Calu3 (cell line): ENCODE data around the gene ZC3H18. TPM values are rescaled to one million over a fixed set of nuclear protein-coding genes. Genes with fewer than 3 reads are reported as not detected.

Experiments
- BruUV-seq: library from RNA; stranded (reverse); fragments of 400-500 nt; replicated peaks from 2 replicates; lab custom pipeline; 2021; lab: Mats Ljungman, UMichigan
- CTCF ChIA-PET: fragments of 300-600 bp; sonication (Branson Sonifier 250); formaldehyde crosslinking; loops from one replicate; lab custom pipeline; 2022; ENCODE audit warnings: antibody characterized with exemption; lab: Charles Lee
- DNase-seq: peaks from one replicate; pipeline ENCODE4 v3.0.0; 2022
- H3K27ac Mint-ChIP-seq: one replicate; pipeline ENCODE4 v1.8.0; 2022; ENCODE audit warnings: mixed read lengths; ENCODE audit not compliant: unreplicated experiment
- H3K27me3 Mint-ChIP-seq: one replicate; pipeline ENCODE4 v1.8.0; 2022; ENCODE audit warnings: mixed read lengths; ENCODE audit not compliant: unreplicated experiment
- H3K36me3 Mint-ChIP-seq: one replicate; pipeline ENCODE4 v1.8.0; 2022; ENCODE audit warnings: mild to moderate bottlenecking, moderate library complexity, mixed read lengths; ENCODE audit not compliant: insufficient read depth, unreplicated experiment
- H3K4me1 Mint-ChIP-seq: one replicate; pipeline ENCODE4 v1.8.0; 2022; ENCODE audit warnings: mild to moderate bottlenecking, low read depth, mixed read lengths; ENCODE audit not compliant: unreplicated experiment
- H3K4me3 Mint-ChIP-seq: one replicate; pipeline ENCODE4 v1.8.0; 2022; ENCODE audit warnings: mild to moderate bottlenecking, low read depth, moderate library complexity, mixed read lengths; ENCODE audit not compliant: unreplicated experiment
- H3K9me3 Mint-ChIP-seq: one replicate; pipeline ENCODE4 v1.8.0; 2022; ENCODE audit warnings: low read depth, mixed read lengths; ENCODE audit not compliant: unreplicated experiment
- CTCF ChIP-seq: fragments of 200-600 bp; IDR thresholded peaks from one replicate; pipeline ENCODE4 v1.8.0; 2022; ENCODE audit warnings: antibody characterized with exemption; ENCODE audit not compliant: unreplicated experiment
- intact Hi-C: fragments of 100-400 bp; cut with micrococcal nuclease; formaldehyde crosslinking; loops from one replicate; pipeline ENCODE4 v1.10.0; 2022; ENCODE audit not compliant: unreplicated experiment
- total RNA-seq: library from RNA; stranded (reverse); gene quantifications from 2 replicates; pipeline ENCODE4 v1.2.3, GENCODE V29; 2022

The ZC3H18 gene
- total RNA-seq, 1 experiment from 2014 or later, result 85.7 TPM

DNA sequence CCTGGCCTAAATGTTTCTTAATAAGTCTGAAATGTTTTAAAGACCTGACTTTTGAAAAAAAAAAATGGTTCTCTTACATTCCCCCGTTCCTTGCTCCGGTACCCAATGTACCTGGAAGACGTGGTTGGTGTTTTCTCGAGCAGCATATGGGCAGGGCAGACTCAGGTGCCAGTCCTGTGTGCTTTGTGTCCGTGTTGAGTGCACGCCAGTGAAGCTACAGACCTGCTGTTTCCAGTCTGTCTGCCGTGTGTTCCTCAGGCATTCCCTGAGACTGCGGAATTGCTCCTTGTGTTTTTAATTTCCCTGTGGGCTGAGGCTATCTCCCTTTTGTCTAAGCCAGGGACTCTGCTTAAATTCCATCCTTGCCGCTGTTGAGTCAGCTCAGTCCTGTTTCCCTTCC is 56.4 kb downstream of the ZC3H18 start:
- Mint-ChIP-seq H3K27me3 (no peaks in the 10 kb centered on the region), H3K27ac (no peak overlapping the region), H3K4me1 (no peaks in the 10 kb centered on the region), H3K36me3 (peaks cover 53% of the 10 kb centered on the region), H3K9me3 (no peaks in the 10 kb centered on the region), H3K4me3 (no peak overlapping the region)
- intact Hi-C loops, result no loop called here
- CTCF ChIA-PET, result interaction anchor here (0.5 kb wide), 1 partner anchor 545 kb away, joined by 5 read pairs; the partner anchor contains the start of gene CDH15
- BruUV-seq, result TSS peak; percentile 2
- no peak for DNase-seq
- TF ChIP-seq CTCF, result no peak

GRCh38 chr16:88627531-88628411 is 57.6 kb downstream of the ZC3H18 start:
- no peaks in the 10 kb centered on the region for H3K27me3 Mint-ChIP-seq

DNA sequence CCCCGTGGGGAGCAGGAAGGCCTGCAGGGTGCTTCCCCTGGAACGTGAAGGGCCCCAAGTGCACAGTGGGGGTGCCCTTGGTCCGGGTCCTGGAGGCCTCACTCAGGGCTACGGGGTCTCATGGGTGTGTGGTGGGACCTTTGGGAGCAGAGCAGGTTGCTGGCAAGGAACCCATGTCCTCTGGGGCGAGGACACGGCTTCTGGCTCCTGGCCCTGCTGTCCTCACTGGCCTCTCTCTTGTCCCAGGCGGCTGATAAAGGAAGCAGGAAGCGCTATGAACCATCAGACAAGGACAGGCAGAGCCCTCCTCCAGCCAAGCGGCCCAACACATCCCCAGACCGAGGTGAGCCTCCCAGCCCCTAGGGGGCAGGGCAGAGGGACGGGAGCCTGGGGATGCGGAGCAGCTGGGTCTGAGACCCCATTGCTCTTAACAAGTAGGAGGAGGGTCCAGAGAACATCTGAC is 58.3 kb downstream of the ZC3H18 start:
- no TSS peak for BruUV-seq
- Mint-ChIP-seq H3K27ac (no peak overlapping the region), H3K4me3 (no peak overlapping the region), H3K36me3 (peaks cover 53% of the 10 kb centered on the region), H3K27me3 (no peaks in the 10 kb centered on the region), H3K4me1 (no peaks in the 10 kb centered on the region), H3K9me3 (no peaks in the 10 kb centered on the region)
- TF ChIP-seq CTCF, result peak; percentile 43
- CTCF ChIA-PET, result no interaction called here
- intact Hi-C loops, result no loop called here
- DNase-seq, result no peak

More at GRCh38 chr16:88627531-88628411, 57.6 kb downstream of the ZC3H18 start:
- peaks cover 54% of the 10 kb centered on the region for H3K36me3 Mint-ChIP-seq
- CTCF ChIA-PET, result no interaction called here
- DNase-seq, result no peak
- no peak overlapping the region for H3K4me3 Mint-ChIP-seq
- no peaks in the 10 kb centered on the region for H3K9me3 Mint-ChIP-seq
- H3K27ac Mint-ChIP-seq, result no peak overlapping the region
- no peak for TF ChIP-seq CTCF
- H3K4me1 Mint-ChIP-seq, result no peaks in the 10 kb centered on the region
- intact Hi-C loops, result no loop called here
- BruUV-seq, result no TSS peak

DNA sequence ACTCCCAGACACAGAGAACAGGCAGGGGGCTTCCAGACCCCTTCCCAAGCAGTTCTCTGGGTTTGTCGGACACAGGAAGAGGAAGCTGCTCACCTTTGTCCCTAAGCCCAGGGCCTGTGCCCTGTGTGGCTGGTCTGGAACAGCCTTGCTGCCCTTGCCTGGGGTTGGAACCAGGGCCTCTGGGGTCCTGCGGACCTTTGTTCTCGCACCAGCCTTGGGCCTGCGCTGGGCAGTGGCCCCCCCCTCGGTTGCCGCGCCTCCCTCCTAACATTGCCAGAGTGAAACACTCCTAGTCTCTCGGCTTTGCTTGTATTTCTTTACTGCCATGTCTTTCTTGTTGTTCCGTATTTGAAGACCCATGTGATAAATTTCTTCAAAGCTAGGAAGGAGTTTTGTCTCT is 59.6 kb downstream of the ZC3H18 start:
- Mint-ChIP-seq H3K4me1 (no peaks in the 10 kb centered on the region), H3K27ac (no peak overlapping the region), H3K36me3 (peaks cover 56% of the 10 kb centered on the region), H3K4me3 (no peak overlapping the region), H3K27me3 (no peaks in the 10 kb centered on the region), H3K9me3 (no peaks in the 10 kb centered on the region)
- no TSS peak for BruUV-seq
- CTCF ChIA-PET, result no interaction called here
- intact Hi-C loops, result no loop called here
- no peak for DNase-seq
- no peak for TF ChIP-seq CTCF
